NCI-H2227 (cell line): ENCODE data around the gene FAM169A.
A peak's percentile ranks its signal among the peaks of the same experiment; 100 is the strongest.
"Not testable (repeated sequence)": the region's sequence is repeated elsewhere in the genome, so short reads cannot be mapped to it uniquely, and the experiment has no call there.

Source experiments
- DNase-seq: peaks from one replicate; lab custom pipeline; 2025; ENCODE audit not compliant: unreplicated experiment; lab: John Stamatoyannopoulos, UW

The FAM169A gene

GRCh38 chr5:74801941-74802340 lies 64.2 kb downstream of the FAM169A start:
- DNase-seq = no peak

DNA sequence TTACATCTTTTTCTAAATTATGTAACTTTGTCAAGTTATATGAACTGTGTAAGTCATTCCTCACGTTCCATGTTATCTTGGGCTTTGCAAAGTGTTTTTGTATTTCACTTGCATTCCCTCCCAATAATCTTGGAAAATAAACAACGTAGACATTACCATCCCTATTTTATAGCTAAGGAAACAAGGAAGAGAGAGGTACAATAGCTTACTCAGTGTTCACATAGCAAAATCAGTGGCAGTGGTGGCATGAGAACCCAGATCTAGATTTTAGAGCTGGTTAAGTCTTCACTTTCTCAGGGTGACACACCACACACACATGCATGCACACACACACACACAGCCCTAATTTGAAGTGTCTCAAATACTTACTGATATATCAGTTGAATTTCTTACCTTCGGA lies 65.0 kb downstream of the FAM169A start:
- DNase-seq = no peak

GRCh38 chr5:74798977-74799911 lies 66.9 kb downstream of the FAM169A start:
- no peak for DNase-seq

DNA sequence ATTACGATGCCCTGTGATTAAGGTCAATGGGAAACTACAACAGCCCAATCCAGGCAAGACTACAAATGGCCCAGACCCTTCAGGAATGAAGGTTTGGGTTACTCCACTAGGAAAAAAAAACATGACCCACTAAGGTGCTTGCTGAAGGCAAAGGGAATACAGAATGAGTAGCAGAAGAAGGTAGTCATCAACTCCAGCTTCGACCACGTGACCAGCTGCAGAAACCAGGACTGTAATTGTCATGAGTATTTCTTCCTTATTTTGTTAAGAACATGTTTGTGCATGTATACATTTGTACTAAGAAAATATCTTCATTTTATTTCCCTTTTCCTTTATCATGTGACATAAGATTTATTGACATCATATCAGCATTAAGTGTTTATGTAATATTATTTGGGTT lies 74.5 kb downstream of the FAM169A start:
- DNase-seq = not testable (repeated sequence)

- DNase-seq = no peak
These were observed 78.8 kb downstream of the FAM169A start for GRCh38 chr5:74787424-74787823.

GRCh38 chr5:74786851-74787250 lies 79.3 kb downstream of the FAM169A start:
- no peak for DNase-seq

DNA sequence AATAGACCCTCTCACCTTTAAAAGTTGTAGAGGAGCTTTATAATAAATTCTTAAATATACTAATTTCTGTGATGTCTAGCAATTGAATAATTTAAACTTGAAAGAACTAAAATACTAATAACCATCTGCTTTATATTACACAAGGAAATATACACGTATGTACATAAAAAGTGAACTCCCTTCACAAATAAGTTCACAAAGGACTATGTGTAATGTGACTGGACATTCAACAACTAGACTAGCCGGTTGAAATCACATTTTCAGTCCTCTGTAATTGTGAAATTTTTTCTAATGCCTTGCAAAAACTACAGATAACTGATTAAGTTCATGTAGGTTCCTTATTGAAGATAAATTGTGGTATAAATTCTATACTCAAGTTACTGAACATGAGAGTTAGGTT lies 87.6 kb downstream of the FAM169A start:
- no peak for DNase-seq

DNA sequence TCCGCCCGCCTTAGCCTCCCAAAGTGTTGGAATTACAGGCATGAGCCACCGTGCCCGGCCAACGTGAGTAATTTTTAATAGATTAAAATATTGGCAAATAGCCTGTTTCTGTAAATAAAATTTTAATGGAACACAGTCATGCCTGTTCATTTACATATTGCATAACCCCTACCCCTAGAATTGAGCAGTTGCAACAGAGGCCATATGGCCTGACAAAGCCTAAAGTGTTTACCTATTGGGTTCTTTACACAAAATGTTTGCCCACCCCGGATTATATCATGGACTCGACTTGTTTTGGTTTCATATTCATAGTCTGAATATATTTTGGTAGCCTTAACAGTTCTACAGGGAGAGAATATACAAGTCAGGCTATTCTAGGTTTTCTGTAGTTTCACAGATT lies 93.8 kb downstream of the FAM169A start:
- DNase-seq = no peak

DNA sequence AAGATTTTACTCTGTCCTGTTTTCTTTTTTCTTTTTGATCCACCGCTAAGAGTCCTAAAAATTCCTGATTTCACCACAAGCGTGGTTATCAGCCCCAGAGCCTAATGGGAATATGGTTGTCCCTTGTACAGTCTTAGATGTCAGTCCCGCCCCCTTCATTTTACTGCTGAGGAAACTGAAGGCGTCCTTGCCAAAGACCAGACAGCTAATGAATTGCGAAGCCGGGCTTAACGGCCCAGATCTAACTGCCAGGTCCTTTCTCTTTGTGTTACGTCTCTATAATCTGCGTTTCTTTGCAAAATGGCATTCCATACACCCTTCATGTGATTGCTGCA lies 98.6 kb downstream of the FAM169A start:
- DNase-seq = peak; percentile 44

- peak; percentile 92 for DNase-seq
These were observed 99.2 kb downstream of the FAM169A start, which contains the start of the genes GFM2 and NSA2 for GRCh38 chr5:74766849-74767578. Gene GFM2, minus strand, starts transcription at chr5:74767117. Its CDS starts 3,375 bp downstream, at chr5:74763742. Gene NSA2, plus strand, starts transcription at chr5:74767249. Its CDS starts 112 bp downstream, at chr5:74767361.

DNA sequence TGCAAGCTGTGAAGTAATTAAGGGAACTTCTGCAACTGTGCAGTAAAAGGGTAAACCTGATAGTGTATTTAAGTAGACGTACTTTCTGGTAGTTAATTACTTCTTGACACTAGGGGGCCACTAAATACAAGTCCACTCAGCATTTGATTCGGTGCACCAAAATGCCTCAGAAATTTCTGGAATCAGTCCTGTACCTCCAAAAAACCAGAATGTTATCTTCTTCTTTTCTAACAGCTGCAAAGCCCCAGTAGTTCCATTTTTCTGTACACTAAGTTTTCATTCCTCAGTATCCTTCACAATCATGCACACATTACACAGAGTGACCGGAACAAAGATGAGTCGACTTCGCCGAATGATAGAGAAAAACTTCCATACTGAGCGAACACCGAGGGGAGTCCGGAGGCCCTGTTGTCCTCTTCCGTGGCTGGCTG lies 99.8 kb downstream of the FAM169A start:
- peak; percentile 24 for DNase-seq

DNA sequence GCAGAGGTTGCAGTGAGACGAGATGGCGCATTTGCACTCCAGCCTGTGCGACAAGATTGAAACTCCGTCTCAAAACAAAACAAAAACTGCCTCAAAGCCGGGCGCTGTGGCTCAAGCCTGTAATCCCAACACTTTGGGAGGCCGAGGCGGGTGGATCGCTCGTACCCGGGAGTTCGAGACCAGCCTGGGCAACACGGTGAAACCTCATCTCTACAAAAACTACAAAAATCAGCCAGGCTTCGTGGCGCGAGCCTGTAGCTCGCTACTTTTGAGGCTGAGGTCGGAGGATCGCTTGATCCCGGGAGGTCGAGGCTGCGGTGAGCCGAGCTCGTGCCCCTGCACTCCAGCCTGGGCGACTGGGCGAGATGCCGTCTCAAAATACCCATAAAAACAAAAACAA lies 100.3 kb downstream of the FAM169A start:
- no peak for DNase-seq

DNA sequence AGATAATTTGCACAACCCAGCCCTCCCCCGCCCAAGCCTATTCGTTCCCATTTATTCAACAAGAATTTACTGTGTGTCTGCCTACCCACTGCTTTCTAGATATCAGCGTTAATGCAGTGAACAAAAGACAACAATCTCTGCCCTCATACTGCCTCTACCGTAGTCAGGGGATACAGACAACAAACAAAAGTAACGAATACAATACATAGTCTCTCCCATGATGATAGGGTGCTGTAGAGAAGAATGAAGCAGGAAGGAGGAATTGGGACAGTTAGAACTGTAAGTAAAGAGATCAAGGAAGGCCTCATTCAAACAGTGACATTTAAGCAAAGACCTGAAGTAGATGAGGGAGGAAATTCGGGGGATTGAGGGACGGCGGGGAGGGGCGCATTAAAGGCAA lies 101.0 kb downstream of the FAM169A start:
- DNase-seq = peak; percentile 24

DNA sequence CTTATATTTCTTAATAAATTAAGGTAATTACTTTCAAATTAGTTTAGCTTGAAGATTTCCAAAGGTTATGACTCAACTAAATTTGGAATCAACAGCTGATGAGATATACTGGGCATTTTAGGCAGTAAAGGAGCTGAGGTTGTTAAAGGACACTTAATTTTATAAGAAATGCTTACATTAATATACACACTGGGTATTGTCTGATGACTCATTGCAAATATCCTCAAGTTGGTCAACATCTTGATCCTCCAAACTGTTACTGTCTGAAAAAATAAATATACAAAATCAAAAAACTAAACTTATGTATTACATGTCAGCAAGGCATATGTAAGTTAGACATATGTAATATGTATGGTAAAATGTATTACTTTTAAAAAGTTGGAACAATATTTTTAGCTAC lies 102.7 kb downstream of the FAM169A start:
- DNase-seq = no peak

- no peak for DNase-seq
These were observed 103.6 kb downstream of the FAM169A start for GRCh38 chr5:74762599-74762998.

DNA sequence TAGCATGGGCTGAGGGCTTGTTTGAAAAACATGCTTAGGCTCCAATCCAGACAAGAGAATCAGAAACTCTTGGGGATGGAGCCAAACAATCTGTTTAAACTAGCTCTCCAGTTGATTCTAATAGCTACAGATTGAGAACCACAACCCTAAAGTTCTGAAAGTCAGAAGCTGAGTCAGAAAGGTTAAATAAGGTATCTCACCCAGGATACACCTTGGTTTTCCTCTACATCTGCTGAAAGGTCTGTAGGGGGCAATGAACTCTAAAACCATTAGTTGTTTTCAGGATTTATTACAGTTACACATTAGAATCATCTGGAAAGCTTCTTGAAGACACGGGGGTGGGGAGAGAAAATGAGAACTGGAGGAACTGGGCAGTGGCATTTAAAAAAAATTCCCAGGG lies 104.9 kb downstream of the FAM169A start:
- DNase-seq = no peak

GRCh38 chr5:74748742-74749141 lies 117.4 kb downstream of the FAM169A start:
- not testable (repeated sequence) for DNase-seq

DNA sequence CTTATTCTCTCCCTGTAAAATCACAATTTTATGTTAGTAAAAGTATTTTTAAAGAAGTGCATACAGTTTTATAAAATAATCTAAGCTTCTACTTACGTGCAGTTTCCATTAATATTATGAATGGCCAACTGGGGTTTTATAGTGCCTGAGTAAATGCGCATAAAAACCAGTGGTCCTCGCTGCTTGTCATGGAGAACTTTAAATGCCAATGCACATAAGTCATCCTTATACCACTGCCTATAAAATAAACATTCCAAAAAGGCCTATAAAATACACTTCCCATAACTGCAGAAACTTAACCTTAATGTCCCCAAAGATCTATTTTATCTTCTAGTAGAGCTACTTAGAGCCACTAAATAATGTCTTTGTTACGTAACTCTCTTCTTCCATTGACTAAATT lies 127.8 kb downstream of the FAM169A start:
- DNase-seq = no peak

GRCh38 chr5:74736759-74737158 lies 129.4 kb downstream of the FAM169A start:
- DNase-seq = no peak
